ENCODE results near the gene N4BP2. TPM values are rescaled to one million over a fixed set of nuclear protein-coding genes. Genes with fewer than 3 reads are reported as not detected.
A peak's percentile ranks its signal among the peaks of the same experiment; 100 is the strongest.

Gene N4BP2
- total RNA-seq, 1 experiment from 2014 or later, result 8.5 TPM

DNA sequence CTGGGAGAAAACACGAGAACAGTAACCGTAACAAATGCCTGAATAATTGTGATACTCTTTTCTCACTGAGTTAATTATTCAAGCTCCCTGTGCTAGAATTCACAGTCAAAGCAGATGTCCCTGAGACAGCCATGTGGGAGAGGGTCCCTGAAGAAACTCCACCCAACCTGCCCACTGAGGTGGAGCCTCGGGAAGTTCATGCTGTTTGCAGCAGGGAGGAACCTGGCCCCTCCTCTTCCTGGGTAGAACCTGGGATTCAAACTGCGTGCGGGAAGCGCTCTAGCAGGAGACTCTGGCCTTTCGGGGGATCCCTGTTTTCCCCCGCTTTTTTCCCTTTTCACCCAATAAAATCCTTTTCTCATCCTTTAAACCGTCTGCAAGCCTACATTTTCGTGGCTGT is 120.0 kb downstream of the N4BP2 start:
- in situ Hi-C loops (cut with HindIII; ENCODE audit: low pct_unique_long_range_greater_than_20kb, low sequenced_read_pairs) (no loop called here), intact Hi-C loops (cut with micrococcal nuclease; ENCODE audit: unreplicated experiment) (loop anchor here (10.0 kb wide), 1 partner anchor 78 kb away; no protein-coding TSS in a partner anchor)
- Histone ChIP-seq H3K4me3 (ENCODE audit: low read depth in 2 of 2, low read length in 2 of 2) (peak overlapping the region; percentile 18 to 57; a peak in 3 of 4 replicates), H3K27me3 (ENCODE audit: control insufficient read depth, insufficient read depth, low read length) (no peaks in the 10 kb centered on the region), H3K36me3 (ENCODE audit: control insufficient read depth, insufficient read depth, low read length) (no peaks in the 10 kb centered on the region), H3K9me3 (ENCODE audit: control insufficient read depth, insufficient read depth, low read depth, low read length) (no peaks in the 10 kb centered on the region), H3K4me1 (ENCODE audit: control insufficient read depth, insufficient read depth, low read length) (peaks cover 14% of the 10 kb centered on the region), H3K27ac (ENCODE audit: low read length) (peak overlapping the region; percentile 61)
- no TSS peak for BruUV-seq (replicated peaks)
- ATAC-seq, result peak; percentile 80
- DNase-seq (ENCODE audit: low read depth, low spot score), result no peak
- ChIA-PET CTCF (no interaction called here), POLR2A (no interaction called here)
- TF ChIP-seq, protein P1, sequence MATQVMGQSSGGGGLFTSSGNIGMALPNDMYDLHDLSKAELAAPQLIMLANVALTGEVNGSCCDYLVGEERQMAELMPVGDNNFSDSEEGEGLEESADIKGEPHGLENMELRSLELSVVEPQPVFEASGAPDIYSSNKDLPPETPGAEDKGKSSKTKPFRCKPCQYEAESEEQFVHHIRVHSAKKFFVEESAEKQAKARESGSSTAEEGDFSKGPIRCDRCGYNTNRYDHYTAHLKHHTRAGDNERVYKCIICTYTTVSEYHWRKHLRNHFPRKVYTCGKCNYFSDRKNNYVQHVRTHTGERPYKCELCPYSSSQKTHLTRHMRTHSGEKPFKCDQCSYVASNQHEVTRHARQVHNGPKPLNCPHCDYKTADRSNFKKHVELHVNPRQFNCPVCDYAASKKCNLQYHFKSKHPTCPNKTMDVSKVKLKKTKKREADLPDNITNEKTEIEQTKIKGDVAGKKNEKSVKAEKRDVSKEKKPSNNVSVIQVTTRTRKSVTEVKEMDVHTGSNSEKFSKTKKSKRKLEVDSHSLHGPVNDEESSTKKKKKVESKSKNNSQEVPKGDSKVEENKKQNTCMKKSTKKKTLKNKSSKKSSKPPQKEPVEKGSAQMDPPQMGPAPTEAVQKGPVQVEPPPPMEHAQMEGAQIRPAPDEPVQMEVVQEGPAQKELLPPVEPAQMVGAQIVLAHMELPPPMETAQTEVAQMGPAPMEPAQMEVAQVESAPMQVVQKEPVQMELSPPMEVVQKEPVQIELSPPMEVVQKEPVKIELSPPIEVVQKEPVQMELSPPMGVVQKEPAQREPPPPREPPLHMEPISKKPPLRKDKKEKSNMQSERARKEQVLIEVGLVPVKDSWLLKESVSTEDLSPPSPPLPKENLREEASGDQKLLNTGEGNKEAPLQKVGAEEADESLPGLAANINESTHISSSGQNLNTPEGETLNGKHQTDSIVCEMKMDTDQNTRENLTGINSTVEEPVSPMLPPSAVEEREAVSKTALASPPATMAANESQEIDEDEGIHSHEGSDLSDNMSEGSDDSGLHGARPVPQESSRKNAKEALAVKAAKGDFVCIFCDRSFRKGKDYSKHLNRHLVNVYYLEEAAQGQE (IDR thresholded peaks at IDR 0.05; ENCODE audit: insufficient read depth in 1 of 2, low read depth in 2 of 2, low read length in 1 of 2), result no peak
- no peak for TF ChIP-seq SIN3A (IDR thresholded peaks at IDR 0.05; ENCODE audit: borderline replicate concordance, insufficient read depth, low read depth, low read length)
- TF ChIP-seq, protein P2, sequence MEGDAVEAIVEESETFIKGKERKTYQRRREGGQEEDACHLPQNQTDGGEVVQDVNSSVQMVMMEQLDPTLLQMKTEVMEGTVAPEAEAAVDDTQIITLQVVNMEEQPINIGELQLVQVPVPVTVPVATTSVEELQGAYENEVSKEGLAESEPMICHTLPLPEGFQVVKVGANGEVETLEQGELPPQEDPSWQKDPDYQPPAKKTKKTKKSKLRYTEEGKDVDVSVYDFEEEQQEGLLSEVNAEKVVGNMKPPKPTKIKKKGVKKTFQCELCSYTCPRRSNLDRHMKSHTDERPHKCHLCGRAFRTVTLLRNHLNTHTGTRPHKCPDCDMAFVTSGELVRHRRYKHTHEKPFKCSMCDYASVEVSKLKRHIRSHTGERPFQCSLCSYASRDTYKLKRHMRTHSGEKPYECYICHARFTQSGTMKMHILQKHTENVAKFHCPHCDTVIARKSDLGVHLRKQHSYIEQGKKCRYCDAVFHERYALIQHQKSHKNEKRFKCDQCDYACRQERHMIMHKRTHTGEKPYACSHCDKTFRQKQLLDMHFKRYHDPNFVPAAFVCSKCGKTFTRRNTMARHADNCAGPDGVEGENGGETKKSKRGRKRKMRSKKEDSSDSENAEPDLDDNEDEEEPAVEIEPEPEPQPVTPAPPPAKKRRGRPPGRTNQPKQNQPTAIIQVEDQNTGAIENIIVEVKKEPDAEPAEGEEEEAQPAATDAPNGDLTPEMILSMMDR (IDR thresholded peaks at IDR 0.05), result no peak

GRCh38 chr4:40177591-40177990 is 120.9 kb downstream of the N4BP2 start:
- ChIA-PET POLR2A (no interaction called here), CTCF (interaction anchor here (0.6 kb wide), 1 partner anchor 131 kb away, joined by 3 read pairs; no protein-coding TSS in a partner anchor)
- H3K9me3 ChIP-seq (ENCODE audit: control insufficient read depth, insufficient read depth, low read depth, low read length), result no peaks in the 10 kb centered on the region
- H3K27ac ChIP-seq (ENCODE audit: low read length), result peak overlapping the region; percentile 57
- no peaks in the 10 kb centered on the region for H3K27me3 ChIP-seq (ENCODE audit: control insufficient read depth, insufficient read depth, low read length)
- in situ Hi-C loops (cut with HindIII; ENCODE audit: low pct_unique_long_range_greater_than_20kb, low sequenced_read_pairs), result no loop called here
- intact Hi-C loops (cut with micrococcal nuclease; ENCODE audit: unreplicated experiment), result loop anchor here (10.0 kb wide), 1 partner anchor 77 kb away; no protein-coding TSS in a partner anchor
- H3K4me1 ChIP-seq (ENCODE audit: control insufficient read depth, insufficient read depth, low read length), result peaks cover 14% of the 10 kb centered on the region
- no TSS peak for BruUV-seq (replicated peaks)
- H3K4me3 ChIP-seq (ENCODE audit: low read depth in 2 of 2, low read length in 2 of 2), result no peak overlapping the region
- TF ChIP-seq POLR2AphosphoS5 (IDR thresholded peaks at IDR 0.05; ENCODE audit: low read depth, low read length) (no peak), SIN3A (IDR thresholded peaks at IDR 0.05; ENCODE audit: borderline replicate concordance, insufficient read depth, low read depth, low read length) (no peak), TCF7L2 (IDR thresholded peaks at IDR 0.05; ENCODE audit: low read depth, low read length) (no peak)
- TF ChIP-seq, protein P2 (IDR thresholded peaks at IDR 0.05), result no peak
- TF ChIP-seq, protein P1 (IDR thresholded peaks at IDR 0.05; ENCODE audit: insufficient read depth in 1 of 2, low read depth in 2 of 2, low read length in 1 of 2), result no peak
- DNase-seq (ENCODE audit: low read depth, low spot score) (no peak), ATAC-seq (0 out of 2 replicates have a peak, but pooled peaks have one; percentile 50)
- no peaks in the 10 kb centered on the region for H3K36me3 ChIP-seq (ENCODE audit: control insufficient read depth, insufficient read depth, low read length)
